Breast epithelium (tissue), 3 donors: ENCODE data around the gene CAPN2.

Source experiments
- CTCF ChIP-seq, 3 donors: fragments of 450-650 bp; IDR thresholded peaks; one replicate each; pipeline ENCODE4 v1.5.1; 2016 to 2017; ENCODE audit warnings: antibody characterized with exemption in 3 of 3, mild to moderate bottlenecking in 3 of 3, moderate library complexity in 3 of 3
- POLR2A ChIP-seq: fragments of 450-650 bp; IDR thresholded peaks from one replicate; pipeline ENCODE4 v1.6.1; 2016; ENCODE audit warnings: antibody characterized with exemption, mild to moderate bottlenecking, moderate library complexity
- POLR2AphosphoS5 ChIP-seq, 3 donors: sonication (generic); formaldehyde crosslinking; IDR thresholded peaks; one replicate each; pipeline ENCODE4 v1.6.1; 2017; ENCODE audit warnings: antibody characterized with exemption in 3 of 3

GRCh38 chr1:223727541-223727940 lies 15.2 kb downstream of the CAPN2 start:
- TF ChIP-seq CTCF (IDR thresholded peaks at IDR 0.05) (no peak), POLR2AphosphoS5 (IDR thresholded peaks at IDR 0.05) (no peak), POLR2A (no peak)
